ENCODE results near the gene GALNT17. TPM values are rescaled to one million over a fixed set of nuclear protein-coding genes. Genes with fewer than 3 reads are reported as not detected.
A peak's percentile ranks its signal among the peaks of the same experiment; 100 is the strongest.

The GALNT17 gene
- total RNA-seq, 8 experiments from 2014 or later, result 3.2 to 85.6 (median 17.2) TPM; not detected in 2

GRCh38 chr7:71707041-71707440 is 575.1 kb downstream of the GALNT17 start:
- WGBS, 10 experiments, result 0 to 100% (median 87%) methylated on average over 1 to 2 of the region's 2 CpGs; no CpG with 5 or more reads in 4 of the 10 experiments
- Histone ChIP-seq H3K27ac (no peak overlapping the region), H3K4me1 (replicated peaks in 1 of 2) (no peaks in the 10 kb centered on the region), H3K4me3 (no peak overlapping the region)
- no peak for ATAC-seq (replicated peaks in 6 of 8)
- in situ Hi-C loops (cut with MboI; ENCODE audit: low pct_unique_long_range_greater_than_20kb in 2 of 9, low sequenced_read_pairs in 9 of 9, unreplicated experiment in 9 of 9), result loop anchor here in 1 of 9 experiments (25.0 kb wide), 1 partner anchor 845 kb away; no protein-coding TSS in a partner anchor

GRCh38 chr7:71708710-71709109 is 576.8 kb downstream of the GALNT17 start:
- in situ Hi-C loops (cut with MboI; ENCODE audit: low pct_unique_long_range_greater_than_20kb in 2 of 9, low sequenced_read_pairs in 9 of 9, unreplicated experiment in 9 of 9), result loop anchor here in 1 of 9 experiments (25.0 kb wide), 1 partner anchor 846 kb away; no protein-coding TSS in a partner anchor
- no peak for ATAC-seq (replicated peaks in 6 of 8)
- WGBS, 10 experiments, result 0 to 95% (median 17%) methylated on average over 1 to 2 of the region's 2 CpGs; no CpG with 5 or more reads in 4 of the 10 experiments

DNA sequence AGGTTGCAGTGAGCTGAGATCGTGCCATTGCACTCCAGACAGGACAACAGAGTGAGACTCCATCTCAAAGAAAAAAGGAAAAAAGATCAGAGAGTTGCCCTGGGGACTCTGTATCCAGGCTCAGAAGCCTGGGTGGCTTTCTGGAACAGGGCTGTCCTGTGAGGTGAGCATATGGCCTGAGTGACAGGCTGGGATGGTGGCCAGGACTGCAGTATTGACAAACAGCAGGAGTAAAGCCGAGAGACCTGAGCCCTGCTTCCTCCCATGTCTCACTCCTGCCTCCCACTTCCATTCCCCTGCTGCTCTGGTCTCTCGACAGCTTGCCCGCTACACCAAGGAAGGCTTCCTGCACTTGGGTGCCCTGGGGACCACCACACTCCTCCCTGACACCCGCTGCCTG is 578.5 kb downstream of the GALNT17 start:
- H3K4me1 ChIP-seq (replicated peaks in 1 of 2), result no peaks in the 10 kb centered on the region
- 20 to 100% (median 83%) methylated on average over 1 to 4 of the region's 5 CpGs; no CpG with 5 or more reads in 4 of the 10 experiments for WGBS, 10 experiments
- no peak for ATAC-seq (replicated peaks in 6 of 8)
- no peak overlapping the region for H3K27ac ChIP-seq
- no peak overlapping the region for H3K4me3 ChIP-seq
- in situ Hi-C loops (cut with MboI; ENCODE audit: low pct_unique_long_range_greater_than_20kb in 2 of 9, low sequenced_read_pairs in 9 of 9, unreplicated experiment in 9 of 9), result loop anchor here in 2 of 9 experiments (10.0 to 25.0 kb wide), 2 partner anchors 848 to 876 kb away; no protein-coding TSS in a partner anchor

More at GRCh38 chr7:71708710-71709109, 576.8 kb downstream of the GALNT17 start:
- Histone ChIP-seq H3K4me1 (replicated peaks in 1 of 2) (no peaks in the 10 kb centered on the region), H3K4me3 (no peak overlapping the region), H3K27ac (no peak overlapping the region)

GRCh38 chr7:71712653-71713180 is 580.8 kb downstream of the GALNT17 start:
- Histone ChIP-seq H3K4me1 (replicated peaks in 1 of 2) (peaks cover 0 to 8% of the 10 kb centered on the region in 2 donors), H3K4me3 (no peak overlapping the region), H3K27ac (no peak overlapping the region)
- no peak for ATAC-seq (replicated peaks in 6 of 8)
- in situ Hi-C loops (cut with MboI; ENCODE audit: low pct_unique_long_range_greater_than_20kb in 2 of 9, low sequenced_read_pairs in 9 of 9, unreplicated experiment in 9 of 9), result loop anchor here in 2 of 9 experiments (10.0 to 25.0 kb wide), 2 partner anchors 850 to 878 kb away; no protein-coding TSS in a partner anchor
- 43 to 100% (median 97%) methylated on average over 1 to 5 of the region's 9 CpGs; no CpG with 5 or more reads in 6 of the 10 experiments for WGBS, 10 experiments

- Histone ChIP-seq H3K4me1 (replicated peaks in 1 of 2) (peaks cover 0 to 8% of the 10 kb centered on the region in 2 donors), H3K4me3 (no peak overlapping the region), H3K27ac (peak overlapping the region in 1 of 2 donors; percentile 20)
- in situ Hi-C loops (cut with MboI; ENCODE audit: low pct_unique_long_range_greater_than_20kb in 2 of 9, low sequenced_read_pairs in 9 of 9, unreplicated experiment in 9 of 9), result loop anchor here in 2 of 9 experiments (10.0 to 25.0 kb wide), 2 partner anchors 854 to 882 kb away; no protein-coding TSS in a partner anchor
- 0 to 73% (median 17%) methylated on average over 1 to 3 of the region's 3 CpGs; no CpG with 5 or more reads in 3 of the 10 experiments for WGBS, 10 experiments
- peak in 4 of 8 experiments; percentile 12 to 75 (median 62) for ATAC-seq (replicated peaks in 6 of 8)
Observed at GRCh38 chr7:71716690-71717089, 584.7 kb downstream of the GALNT17 start.

DNA sequence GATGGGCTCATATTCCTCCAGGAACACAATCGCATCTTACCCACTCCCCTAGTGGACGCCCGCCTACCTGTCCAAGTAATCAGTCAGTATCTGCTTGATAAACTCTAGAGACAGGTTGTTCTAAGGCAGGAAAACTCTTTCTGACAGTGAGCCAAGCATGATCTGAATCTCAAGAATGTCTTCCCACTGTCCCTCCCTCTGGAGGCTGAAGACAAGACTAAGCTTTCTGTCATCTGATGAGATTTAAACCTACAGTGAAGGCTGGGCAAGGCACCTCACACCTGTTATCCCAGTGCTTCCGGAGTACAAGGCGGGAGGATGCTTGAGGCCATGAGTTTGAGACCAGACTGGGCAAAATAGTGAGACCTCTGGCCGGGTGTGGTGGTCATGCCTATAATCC is 586.6 kb downstream of the GALNT17 start:
- 46 to 100% (median 83%) methylated on average over 2 to 5 of the region's 6 CpGs; no CpG with 5 or more reads in 4 of the 10 experiments for WGBS, 10 experiments
- Histone ChIP-seq H3K4me1 (replicated peaks in 1 of 2) (peaks cover 0 to 8% of the 10 kb centered on the region in 2 donors), H3K4me3 (no peak overlapping the region), H3K27ac (no peak overlapping the region)
- no peak for ATAC-seq (replicated peaks in 6 of 8)
- in situ Hi-C loops (cut with MboI; ENCODE audit: low pct_unique_long_range_greater_than_20kb in 2 of 9, low sequenced_read_pairs in 9 of 9, unreplicated experiment in 9 of 9), result loop anchor here in 2 of 9 experiments (10.0 to 25.0 kb wide), 2 partner anchors 856 to 884 kb away; no protein-coding TSS in a partner anchor

- in situ Hi-C loops (cut with MboI; ENCODE audit: low pct_unique_long_range_greater_than_20kb in 2 of 9, low sequenced_read_pairs in 9 of 9, unreplicated experiment in 9 of 9), result loop anchor here in 1 of 9 experiments (25.0 kb wide), 1 partner anchor 859 kb away; no protein-coding TSS in a partner anchor
- Histone ChIP-seq H3K4me1 (replicated peaks in 1 of 2) (peaks cover 0 to 2% of the 10 kb centered on the region in 2 donors), H3K4me3 (no peak overlapping the region), H3K27ac (no peak overlapping the region)
- ATAC-seq (replicated peaks in 6 of 8), result no peak
- WGBS, 10 experiments, result 14 to 100% (median 70%) methylated on average over 1 to 2 of the region's 3 CpGs; no CpG with 5 or more reads in 2 of the 10 experiments
Observed at GRCh38 chr7:71721742-71722141, 589.8 kb downstream of the GALNT17 start.

DNA sequence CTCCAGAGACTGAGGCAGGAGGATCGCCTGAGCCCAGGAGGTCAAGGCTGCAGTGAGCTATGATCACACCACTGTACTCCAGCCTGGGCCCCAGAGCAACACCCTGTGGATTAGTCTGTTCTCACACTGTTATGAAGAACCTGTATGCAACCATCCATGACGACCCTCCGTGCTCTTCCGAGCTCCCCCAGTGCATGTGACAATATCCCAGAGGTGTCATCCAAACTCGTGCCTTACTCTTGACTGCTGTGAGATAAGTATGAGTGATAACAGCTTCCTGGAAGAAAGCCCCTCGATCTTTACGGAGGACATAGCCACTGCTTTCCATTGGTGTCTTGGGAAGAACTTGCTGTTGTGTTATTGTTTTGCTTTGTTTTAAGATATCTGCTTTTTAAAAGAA is 591.9 kb downstream of the GALNT17 start:
- 0 to 100% (median 51%) methylated on average over 2 to 5 of the region's 7 CpGs; no CpG with 5 or more reads in 6 of the 10 experiments for WGBS, 10 experiments
- no peak overlapping the region for H3K4me3 ChIP-seq
- ATAC-seq (replicated peaks in 6 of 8), result no peak
- no peak overlapping the region for H3K27ac ChIP-seq
- in situ Hi-C loops (cut with MboI; ENCODE audit: low pct_unique_long_range_greater_than_20kb in 2 of 9, low sequenced_read_pairs in 9 of 9, unreplicated experiment in 9 of 9), result loop anchor here in 1 of 9 experiments (25.0 kb wide), 1 partner anchor 862 kb away; no protein-coding TSS in a partner anchor
- H3K4me1 ChIP-seq (replicated peaks in 1 of 2), result no peaks in the 10 kb centered on the region

DNA sequence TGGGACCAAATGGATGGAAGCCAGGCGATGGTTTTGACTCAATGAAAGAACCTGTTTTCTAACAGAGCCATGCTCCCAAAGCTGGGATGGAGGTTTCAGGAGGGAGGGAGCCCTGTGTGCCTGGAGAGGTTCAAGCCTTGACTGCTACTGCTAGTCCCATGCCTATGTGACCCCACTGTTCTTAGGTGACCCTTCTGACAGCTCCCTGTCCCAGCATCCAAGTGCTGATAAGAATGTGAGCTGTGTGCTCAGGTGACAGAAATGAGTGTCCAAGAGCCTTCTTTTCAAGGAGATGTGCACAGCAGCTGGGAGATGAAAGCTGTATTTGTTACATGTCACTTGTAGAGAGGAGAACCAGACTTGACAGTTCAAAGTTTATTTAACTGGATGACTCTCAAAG is 595.4 kb downstream of the GALNT17 start:
- 86 to 100% methylated on average over 1 of the region's 1 CpG; no CpG with 5 or more reads in 8 of the 10 experiments for WGBS, 10 experiments
- in situ Hi-C loops (cut with MboI; ENCODE audit: low pct_unique_long_range_greater_than_20kb in 2 of 9, low sequenced_read_pairs in 9 of 9, unreplicated experiment in 9 of 9), result loop anchor here in 3 of 9 experiments (5.0 to 25.0 kb wide), 2 partner anchors 865 to 870 kb away; no protein-coding TSS in a partner anchor
- H3K27ac ChIP-seq, result no peak overlapping the region
- no peaks in the 10 kb centered on the region for H3K4me1 ChIP-seq (replicated peaks in 1 of 2)
- no peak overlapping the region for H3K4me3 ChIP-seq
- no peak for ATAC-seq (replicated peaks in 6 of 8)

DNA sequence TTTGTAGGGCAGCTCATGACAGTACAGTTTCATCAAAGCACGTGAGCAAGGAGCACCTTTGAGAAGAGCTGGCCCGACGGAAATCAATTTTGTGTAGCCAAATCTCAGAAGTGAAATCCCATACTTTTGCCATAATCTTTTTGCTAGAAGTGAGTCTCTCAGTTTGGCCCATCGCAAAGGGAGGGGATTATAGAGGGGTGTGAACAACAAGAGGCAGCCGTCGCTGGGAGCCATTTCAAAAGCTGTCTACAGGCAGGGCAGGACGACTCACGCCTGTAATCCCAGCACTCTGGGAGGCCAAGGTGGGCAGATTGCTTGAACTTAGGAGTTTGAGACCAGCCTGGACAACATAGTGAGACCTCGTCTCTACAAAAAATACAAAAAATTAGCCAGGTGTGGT is 599.8 kb downstream of the GALNT17 start:
- WGBS, 10 experiments, result 0 to 100% (median 100%) methylated on average over 1 to 3 of the region's 9 CpGs; no CpG with 5 or more reads in 3 of the 10 experiments
- in situ Hi-C loops (cut with MboI; ENCODE audit: low pct_unique_long_range_greater_than_20kb in 2 of 9, low sequenced_read_pairs in 9 of 9, unreplicated experiment in 9 of 9), result loop anchor here in 6 of 9 experiments (10.0 to 25.0 kb wide), 2 partner anchors 869 to 877 kb away; no protein-coding TSS in a partner anchor
- Histone ChIP-seq H3K27ac (no peak overlapping the region), H3K4me3 (no peak overlapping the region), H3K4me1 (replicated peaks in 1 of 2) (no peaks in the 10 kb centered on the region)
- no peak for ATAC-seq (replicated peaks in 6 of 8)

DNA sequence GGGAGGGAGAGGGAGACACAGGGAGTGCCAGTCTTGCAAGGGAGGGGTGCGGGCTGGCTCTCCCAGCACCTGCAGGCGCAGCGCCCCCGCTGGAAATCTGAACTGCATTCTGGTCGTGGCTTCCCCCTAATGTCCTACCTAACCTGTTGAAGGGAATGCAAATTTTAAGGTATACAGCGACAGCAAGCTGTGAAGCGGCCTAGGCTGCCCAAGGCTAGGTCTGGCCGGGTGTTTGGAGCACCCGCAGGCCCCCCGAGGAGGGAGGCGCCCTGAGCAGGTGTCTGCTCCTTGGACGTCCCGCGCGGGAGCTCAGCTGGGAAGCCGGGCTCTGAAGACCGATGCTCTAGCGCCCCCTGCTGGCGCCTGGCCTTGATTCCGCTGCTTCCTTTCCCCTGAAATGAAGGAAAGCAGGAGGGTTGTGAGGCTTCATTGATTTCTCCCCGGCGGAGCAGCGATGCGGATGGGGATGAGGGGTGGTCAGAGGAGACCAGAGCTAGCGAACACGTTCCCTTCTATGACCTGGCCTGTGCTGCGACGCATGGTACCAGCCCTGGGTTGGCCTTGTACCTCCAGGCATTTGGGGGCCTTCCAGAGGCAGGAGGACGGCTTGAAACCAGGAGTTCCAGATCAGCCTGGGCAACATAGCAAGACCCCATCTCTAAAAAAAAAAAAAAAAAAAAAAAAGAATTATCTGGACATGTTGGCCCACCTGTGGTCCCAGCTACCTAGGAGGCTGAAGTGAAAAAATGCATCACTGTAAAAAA is 601.3 kb downstream of the GALNT17 start:
- no peak overlapping the region for H3K27ac ChIP-seq
- 0 to 14% (median 9%) methylated on average over 2 to 6 of the region's 29 CpGs; no CpG with 5 or more reads in 4 of the 10 experiments for WGBS, 10 experiments
- in situ Hi-C loops (cut with MboI; ENCODE audit: low pct_unique_long_range_greater_than_20kb in 2 of 9, low sequenced_read_pairs in 9 of 9, unreplicated experiment in 9 of 9), result loop anchor here in 6 of 9 experiments (10.0 to 25.0 kb wide), 2 partner anchors 871 to 878 kb away; no protein-coding TSS in a partner anchor
- no peaks in the 10 kb centered on the region for H3K4me1 ChIP-seq (replicated peaks in 1 of 2)
- ATAC-seq (replicated peaks in 6 of 8), result peak; percentile 75 to 99 (median 94)
- peak overlapping the region; percentile 18 to 39 (median 28) for H3K4me3 ChIP-seq

- Histone ChIP-seq H3K4me1 (replicated peaks in 1 of 2) (peaks cover 5 to 9% of the 10 kb centered on the region in 2 donors), H3K4me3 (no peak overlapping the region), H3K27ac (no peak overlapping the region)
- in situ Hi-C loops (cut with MboI; ENCODE audit: low pct_unique_long_range_greater_than_20kb in 2 of 9, low sequenced_read_pairs in 9 of 9, unreplicated experiment in 9 of 9), result loop anchor here in 6 of 9 experiments (10.0 to 25.0 kb wide), 2 partner anchors 874 to 881 kb away; no protein-coding TSS in a partner anchor
- ATAC-seq (replicated peaks in 6 of 8), result peak in 7 of 8 experiments; percentile 10 to 88 (median 53)
- 7 to 100% (median 39%) methylated on average over 3 to 5 of the region's 7 CpGs; no CpG with 5 or more reads in 4 of the 10 experiments for WGBS, 10 experiments
Observed at GRCh38 chr7:71735961-71736556, 604.1 kb downstream of the GALNT17 start.

All from motor neuron (in vitro differentiated cells).